Retinal pigment epithelial cell (primary cell): ENCODE measurements around the gene SLC25A45.

Experiments used
- DNase-seq: peaks from one replicate; pipeline ENCODE4 v3.0.0-alpha.2; 2010; ENCODE audit warnings: low read depth
- H3K4me3 ChIP-seq: 2 replicates; pipeline ENCODE4 v1.5.1; 2011; ENCODE audit warnings: mild to moderate bottlenecking, low read length, control low read depth, moderate library complexity
- TF ChIP-seq, protein P1 (sequence below): conservative IDR thresholded peaks from 2 replicates; pipeline ENCODE4 v1.5.1; 2011; ENCODE audit warnings: low read depth, low read length, control low read depth, inconsistent platforms

SLC25A45 gene

DNA sequence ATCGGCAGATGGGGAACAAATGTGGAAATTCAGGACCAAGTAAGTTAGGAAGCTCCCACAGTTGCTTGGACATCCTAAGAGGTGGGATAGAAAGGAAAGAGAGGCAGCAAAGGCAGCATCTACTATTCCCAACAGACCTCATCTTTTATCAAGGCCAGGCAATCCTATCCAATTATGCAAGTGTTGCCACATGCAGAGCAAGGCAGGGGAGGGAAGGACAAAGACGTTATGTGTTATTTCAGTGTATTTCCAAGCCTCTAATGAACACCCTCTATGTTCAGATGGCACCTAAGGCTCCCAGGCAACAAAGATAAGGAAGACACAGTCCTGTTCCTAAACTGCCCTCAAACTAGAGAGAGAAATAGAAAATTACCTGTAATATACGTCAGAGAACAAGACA is 18.7 kb downstream of the SLC25A45 start:
- TF ChIP-seq, protein P1, sequence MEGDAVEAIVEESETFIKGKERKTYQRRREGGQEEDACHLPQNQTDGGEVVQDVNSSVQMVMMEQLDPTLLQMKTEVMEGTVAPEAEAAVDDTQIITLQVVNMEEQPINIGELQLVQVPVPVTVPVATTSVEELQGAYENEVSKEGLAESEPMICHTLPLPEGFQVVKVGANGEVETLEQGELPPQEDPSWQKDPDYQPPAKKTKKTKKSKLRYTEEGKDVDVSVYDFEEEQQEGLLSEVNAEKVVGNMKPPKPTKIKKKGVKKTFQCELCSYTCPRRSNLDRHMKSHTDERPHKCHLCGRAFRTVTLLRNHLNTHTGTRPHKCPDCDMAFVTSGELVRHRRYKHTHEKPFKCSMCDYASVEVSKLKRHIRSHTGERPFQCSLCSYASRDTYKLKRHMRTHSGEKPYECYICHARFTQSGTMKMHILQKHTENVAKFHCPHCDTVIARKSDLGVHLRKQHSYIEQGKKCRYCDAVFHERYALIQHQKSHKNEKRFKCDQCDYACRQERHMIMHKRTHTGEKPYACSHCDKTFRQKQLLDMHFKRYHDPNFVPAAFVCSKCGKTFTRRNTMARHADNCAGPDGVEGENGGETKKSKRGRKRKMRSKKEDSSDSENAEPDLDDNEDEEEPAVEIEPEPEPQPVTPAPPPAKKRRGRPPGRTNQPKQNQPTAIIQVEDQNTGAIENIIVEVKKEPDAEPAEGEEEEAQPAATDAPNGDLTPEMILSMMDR = no peak
- DNase-seq = no peak
- no peak overlapping the region for H3K4me3 ChIP-seq

DNA sequence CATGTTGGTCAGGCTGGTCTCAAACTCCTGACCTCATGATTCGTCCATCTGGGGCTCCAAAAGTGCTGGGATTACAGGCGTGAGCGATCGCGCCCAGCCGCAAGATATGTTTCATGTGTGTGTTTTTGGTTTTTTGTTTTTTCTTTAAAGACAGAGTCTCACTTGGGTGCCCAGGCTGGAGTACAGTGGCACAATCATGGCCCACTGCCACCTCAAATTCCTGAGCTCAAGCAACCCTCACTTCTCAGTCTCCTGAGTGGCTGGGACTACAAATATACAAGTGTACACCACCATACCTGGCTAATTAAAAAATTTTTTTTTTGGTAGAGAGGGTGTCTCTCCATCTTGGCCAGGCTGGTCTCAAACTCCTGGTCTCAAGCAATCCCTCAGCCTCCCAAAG is 19.5 kb downstream of the SLC25A45 start:
- H3K4me3 ChIP-seq = no peak overlapping the region
- no peak for DNase-seq
- TF ChIP-seq, protein P1 = no peak

DNA sequence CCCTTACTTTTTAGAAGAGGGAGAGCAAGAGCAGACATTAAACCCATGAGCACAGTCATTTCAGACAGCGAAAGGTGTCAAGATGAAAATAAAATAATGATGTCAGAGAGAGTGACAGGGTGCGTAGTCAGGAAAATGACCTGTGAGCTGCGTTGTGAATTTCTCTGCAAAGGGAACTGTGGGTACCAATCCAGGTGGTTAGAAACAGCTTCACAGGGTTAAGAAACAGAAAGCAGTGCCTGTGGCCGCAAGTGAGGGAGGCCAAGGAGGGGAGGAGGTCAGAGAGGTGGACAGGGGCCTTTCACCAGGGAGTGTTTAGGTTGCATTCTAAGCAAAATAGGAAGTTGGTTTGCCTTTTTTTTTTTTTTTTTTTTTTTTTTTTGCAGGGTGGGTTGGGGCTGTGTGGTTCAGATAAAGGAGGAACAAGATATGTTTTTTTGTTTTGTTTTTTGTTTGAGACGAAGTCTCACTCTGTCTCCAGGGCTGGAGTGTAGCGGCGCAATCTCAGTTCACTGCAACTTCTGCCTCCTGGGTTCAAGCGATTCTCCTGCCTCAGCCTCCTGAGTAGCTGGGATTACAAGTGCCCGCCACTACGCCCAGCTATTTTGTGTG is 20.0 kb downstream of the SLC25A45 start:
- DNase-seq = no peak
- TF ChIP-seq, protein P1 = no peak
- H3K4me3 ChIP-seq = no peak overlapping the region

DNA sequence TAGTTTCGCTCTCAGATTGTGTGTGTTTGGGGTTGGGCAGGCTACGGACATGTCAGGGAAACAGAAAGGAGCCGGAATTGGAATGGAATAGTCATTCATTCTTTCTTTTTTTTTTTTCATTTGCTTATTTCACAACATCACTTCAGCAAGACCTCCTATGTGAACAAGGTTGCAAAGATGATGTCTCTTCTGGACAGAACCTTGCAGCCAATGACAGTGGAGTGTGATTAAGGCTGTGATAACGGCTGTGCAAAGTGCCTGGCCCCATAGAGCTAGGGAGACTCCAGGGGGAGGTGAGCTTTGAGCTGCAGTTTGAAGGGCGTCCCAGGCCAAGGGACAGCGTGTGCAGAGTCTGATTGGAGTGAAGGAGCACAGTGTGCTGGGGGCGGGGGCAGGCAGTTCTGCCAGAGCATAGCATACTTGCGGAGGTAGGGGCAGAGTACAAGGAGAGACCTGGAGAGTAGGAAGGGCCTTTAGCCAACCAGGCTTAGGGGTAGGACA is 24.5 kb downstream of the SLC25A45 start:
- no peak for DNase-seq
- H3K4me3 ChIP-seq = no peak overlapping the region
- TF ChIP-seq, protein P1 = no peak

DNA sequence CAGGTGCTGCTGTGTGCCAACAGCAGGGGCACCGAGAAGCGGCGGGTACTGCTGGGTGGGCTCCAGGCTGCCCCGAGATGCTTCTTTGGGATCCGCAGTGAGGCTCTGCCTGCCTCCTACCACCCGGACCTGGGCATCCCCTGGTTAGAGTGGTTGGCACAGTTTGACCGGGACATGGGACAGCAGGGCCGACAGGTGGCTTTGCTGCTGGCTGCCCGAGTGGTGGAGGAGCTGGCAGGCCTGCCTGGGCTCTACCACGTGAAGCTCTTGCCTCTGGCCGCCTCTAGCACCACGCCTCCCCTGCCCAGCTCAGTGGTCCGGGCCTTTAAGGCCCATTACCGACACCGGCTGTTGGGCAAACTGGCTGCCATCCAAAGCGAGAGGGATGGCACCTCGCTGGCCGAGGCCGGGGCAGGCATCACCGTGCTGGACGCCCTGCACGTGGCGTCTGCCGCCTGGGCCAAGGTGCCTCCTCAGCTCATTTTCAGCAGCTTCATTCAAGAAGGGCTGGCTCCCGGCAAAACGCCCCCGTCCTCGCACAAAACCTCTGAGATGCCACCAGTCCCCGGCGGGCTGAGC is 26.0 kb downstream of the SLC25A45 start:
- TF ChIP-seq, protein P1 = no peak
- DNase-seq = no peak
- no peak overlapping the region for H3K4me3 ChIP-seq

DNA sequence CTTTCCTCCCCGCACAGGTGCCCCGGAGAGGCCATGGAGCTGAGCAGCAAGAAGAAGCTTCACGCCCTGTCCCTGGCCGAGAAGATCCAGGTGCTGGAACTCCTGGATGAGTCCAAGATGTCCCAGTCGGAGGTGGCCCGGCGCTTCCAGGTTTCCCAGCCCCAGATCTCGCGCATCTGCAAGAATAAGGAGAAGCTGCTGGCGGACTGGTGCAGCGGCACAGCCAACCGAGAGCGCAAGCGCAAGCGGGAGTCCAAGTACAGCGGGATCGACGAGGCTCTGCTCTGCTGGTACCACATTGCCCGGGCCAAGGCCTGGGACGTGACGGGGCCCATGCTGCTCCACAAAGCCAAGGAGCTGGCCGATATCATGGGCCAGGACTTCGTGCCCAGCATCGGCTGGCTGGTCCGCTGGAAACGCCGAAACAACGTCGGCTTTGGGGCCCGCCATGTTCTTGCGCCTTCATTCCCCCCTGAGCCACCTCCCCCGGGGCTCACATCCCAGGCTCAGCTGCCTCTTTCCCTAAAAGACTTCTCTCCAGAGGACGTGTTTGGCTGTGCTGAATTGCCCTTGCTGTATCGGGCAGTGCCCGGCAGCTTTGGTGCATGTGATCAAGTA is 26.6 kb downstream of the SLC25A45 start:
- H3K4me3 ChIP-seq = peak overlapping the region; percentile 55
- TF ChIP-seq, protein P1 = no peak
- no peak for DNase-seq
